HL-60 (cell line): ENCODE measurements around the gene SHROOM1.
A peak's percentile ranks its signal among the peaks of the same experiment; 100 is the strongest.

Experiments used
- DNase-seq, 2 experiments: peaks; one replicate each; pipeline ENCODE4 v3.0.0-alpha.2; 2010 to 2020; ENCODE audit warnings: low read depth in 1 of 2, low spot score in 1 of 2
- H3K27ac ChIP-seq: fragments of 250-450 bp; sonication (Bioruptor Pico); replicated peaks from 2 replicates; pipeline ENCODE4 v1.5.1; 2020; ENCODE audit warnings: mild to moderate bottlenecking, moderate library complexity
- H3K27me3 ChIP-seq: fragments of 250-450 bp; sonication (Bioruptor Pico); 2 replicates; pipeline ENCODE4 v1.5.1; 2021; ENCODE audit warnings: mild to moderate bottlenecking, moderate library complexity; ENCODE audit not compliant: insufficient read depth, poor library complexity, severe bottlenecking
- H3K4me3 ChIP-seq: replicated peaks from 2 replicates; pipeline ENCODE4 v1.5.1; 2011; ENCODE audit warnings: mild to moderate bottlenecking, control low read depth, low read length; ENCODE audit not compliant: insufficient read depth
- CTCF ChIP-seq: IDR thresholded peaks from one replicate; pipeline ENCODE4 v1.5.1; 2011; ENCODE audit warnings: low read length, control low read depth, inconsistent platforms; ENCODE audit not compliant: insufficient read depth
- GABPA ChIP-seq: IDR thresholded peaks from 2 replicates; pipeline ENCODE4 v1.6.1; 2012; ENCODE audit warnings: low read depth
- POLR2AphosphoS5 ChIP-seq: IDR thresholded peaks from 2 replicates; pipeline ENCODE4 v1.6.1; 2012; ENCODE audit warnings: low read depth
- SPI1 ChIP-seq: IDR thresholded peaks from 2 replicates; pipeline ENCODE4 v1.6.1; 2012; ENCODE audit warnings: low read depth, mild to moderate bottlenecking, borderline replicate concordance
- TF ChIP-seq, protein P1 (sequence below): IDR thresholded peaks from 2 replicates; pipeline ENCODE4 v1.6.1; 2012; ENCODE audit warnings: low read depth; ENCODE audit not compliant: insufficient replicate concordance

Gene SHROOM1

DNA sequence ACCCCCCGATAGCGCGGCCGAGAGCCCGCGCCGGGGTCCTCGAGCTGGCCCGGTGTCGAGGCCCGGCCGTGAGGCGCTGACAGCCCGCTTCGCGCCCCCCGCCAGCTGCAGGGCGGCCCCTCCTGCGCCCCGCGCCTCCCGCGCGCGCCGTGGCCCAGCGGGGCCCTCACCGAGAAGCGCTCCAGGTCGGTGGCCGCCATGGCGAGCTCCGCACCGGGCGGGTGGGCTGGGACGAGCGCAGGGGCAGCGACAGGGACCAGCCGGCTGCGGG is 53.6 kb downstream of the SHROOM1 start:
- H3K27me3 ChIP-seq, result no peaks in the 10 kb centered on the region
- TF ChIP-seq, protein P1, sequence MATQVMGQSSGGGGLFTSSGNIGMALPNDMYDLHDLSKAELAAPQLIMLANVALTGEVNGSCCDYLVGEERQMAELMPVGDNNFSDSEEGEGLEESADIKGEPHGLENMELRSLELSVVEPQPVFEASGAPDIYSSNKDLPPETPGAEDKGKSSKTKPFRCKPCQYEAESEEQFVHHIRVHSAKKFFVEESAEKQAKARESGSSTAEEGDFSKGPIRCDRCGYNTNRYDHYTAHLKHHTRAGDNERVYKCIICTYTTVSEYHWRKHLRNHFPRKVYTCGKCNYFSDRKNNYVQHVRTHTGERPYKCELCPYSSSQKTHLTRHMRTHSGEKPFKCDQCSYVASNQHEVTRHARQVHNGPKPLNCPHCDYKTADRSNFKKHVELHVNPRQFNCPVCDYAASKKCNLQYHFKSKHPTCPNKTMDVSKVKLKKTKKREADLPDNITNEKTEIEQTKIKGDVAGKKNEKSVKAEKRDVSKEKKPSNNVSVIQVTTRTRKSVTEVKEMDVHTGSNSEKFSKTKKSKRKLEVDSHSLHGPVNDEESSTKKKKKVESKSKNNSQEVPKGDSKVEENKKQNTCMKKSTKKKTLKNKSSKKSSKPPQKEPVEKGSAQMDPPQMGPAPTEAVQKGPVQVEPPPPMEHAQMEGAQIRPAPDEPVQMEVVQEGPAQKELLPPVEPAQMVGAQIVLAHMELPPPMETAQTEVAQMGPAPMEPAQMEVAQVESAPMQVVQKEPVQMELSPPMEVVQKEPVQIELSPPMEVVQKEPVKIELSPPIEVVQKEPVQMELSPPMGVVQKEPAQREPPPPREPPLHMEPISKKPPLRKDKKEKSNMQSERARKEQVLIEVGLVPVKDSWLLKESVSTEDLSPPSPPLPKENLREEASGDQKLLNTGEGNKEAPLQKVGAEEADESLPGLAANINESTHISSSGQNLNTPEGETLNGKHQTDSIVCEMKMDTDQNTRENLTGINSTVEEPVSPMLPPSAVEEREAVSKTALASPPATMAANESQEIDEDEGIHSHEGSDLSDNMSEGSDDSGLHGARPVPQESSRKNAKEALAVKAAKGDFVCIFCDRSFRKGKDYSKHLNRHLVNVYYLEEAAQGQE, result no peak
- TF ChIP-seq SPI1 (no peak), GABPA (no peak), CTCF (no peak), POLR2AphosphoS5 (no peak)
- no peak overlapping the region for H3K27ac ChIP-seq
- no peak for DNase-seq
- peak overlapping the region; percentile 55 for H3K4me3 ChIP-seq

- DNase-seq, result no peak
- no peak overlapping the region for H3K27ac ChIP-seq
- H3K27me3 ChIP-seq, result no peaks in the 10 kb centered on the region
Measured at GRCh38 chr5:132776131-132776937, 54.1 kb downstream of the SHROOM1 start.

DNA sequence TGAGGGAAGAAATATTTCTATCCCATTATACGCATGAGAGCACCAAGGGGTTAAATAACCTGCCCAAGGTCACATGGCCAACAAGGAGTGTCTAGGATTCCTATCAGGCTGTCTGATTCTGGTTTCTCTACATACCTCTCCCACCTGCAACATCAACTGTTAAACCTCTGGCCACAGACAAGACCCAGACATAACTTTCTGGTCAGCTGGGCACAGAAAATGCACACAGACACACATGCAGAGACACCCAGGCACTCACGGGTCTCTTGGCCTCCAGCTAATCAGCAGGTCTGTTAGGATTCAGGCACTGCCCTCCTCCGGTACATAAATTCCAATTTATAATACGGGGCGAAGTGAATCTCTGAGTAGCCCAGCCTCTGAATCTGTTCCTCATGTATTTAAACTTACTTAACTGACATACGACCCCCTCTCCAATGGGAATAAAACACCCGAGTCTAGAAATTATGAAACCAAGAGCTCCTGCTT is 54.9 kb downstream of the SHROOM1 start:
- TF ChIP-seq CTCF, result no peak
- TF ChIP-seq POLR2AphosphoS5, result no peak
- no peak for TF ChIP-seq SPI1
- TF ChIP-seq, protein P1, result no peak
- no peak for TF ChIP-seq GABPA
- no peak overlapping the region for H3K4me3 ChIP-seq
- H3K27ac ChIP-seq, result no peak overlapping the region
- H3K27me3 ChIP-seq, result no peaks in the 10 kb centered on the region
- DNase-seq, result no peak

More at GRCh38 chr5:132776131-132776937, 54.1 kb downstream of the SHROOM1 start:
- H3K4me3 ChIP-seq, result peak overlapping the region; percentile 55
- TF ChIP-seq, protein P1, result no peak
- TF ChIP-seq POLR2AphosphoS5 (no peak), GABPA (no peak), CTCF (no peak), SPI1 (no peak)
